Endothelial cell of umbilical vein (primary cell): ENCODE results near the gene SMOC2. TPM values are rescaled to one million over a fixed set of nuclear protein-coding genes. Genes with fewer than 3 reads are reported as not detected.

Experiments
- BruUV-seq: library from RNA; stranded (reverse); fragments of 400-500 nt; replicated peaks from 2 replicates; lab custom pipeline; 2021; lab: Mats Ljungman, UMichigan
- CTCF ChIA-PET: fragments of 300-600, 350-600 bp; sonication (Branson Sonifier 250); formaldehyde crosslinking; loops from one replicate; lab custom pipeline; 2021; ENCODE audit warnings: antibody characterized with exemption, inconsistent platforms; lab: Charles Lee
- POLR2A ChIA-PET: fragments of 300-600, 350-600 bp; sonication (Branson Sonifier 250); formaldehyde crosslinking; loops from one replicate; lab custom pipeline; 2021; ENCODE audit warnings: antibody characterized with exemption, inconsistent platforms; lab: Charles Lee
- DNase-seq: peaks from one replicate; pipeline ENCODE4 v3.0.0-alpha.2; 2011; ENCODE audit warnings: low read depth, low spot score
- FAIRE-seq: peaks from 2 replicates; lab custom pipeline; 2011; peaks lifted over from hg19 to GRCh38; lab: Jason Lieb, UNC
- H2AFZ ChIP-seq: 2 replicates; pipeline ENCODE4 v1.6.0; 2012; ENCODE audit warnings: low read depth, low read length, control low read depth, inconsistent platforms
- H3K27ac ChIP-seq: 2 replicates; pipeline ENCODE4 v1.5.1; 2011; ENCODE audit warnings: low read depth, mild to moderate bottlenecking, control low read depth, low read length, moderate library complexity; ENCODE audit not compliant: insufficient read depth
- H3K27me3 ChIP-seq, 2 experiments: 2 replicates each; pipeline versions ENCODE4 v1.6.0 to v1.6.1; 2011; ENCODE audit warnings: low read length in 2 of 2, mixed read lengths in 1 of 2; ENCODE audit not compliant: control insufficient read depth in 2 of 2, insufficient read depth in 2 of 2
- H3K36me3 ChIP-seq, 2 experiments: 2 replicates in 1 of 2; 3 replicates in 1 of 2; pipeline ENCODE4 v1.5.1; 2011; ENCODE audit warnings: low read length in 2 of 2, mild to moderate bottlenecking in 1 of 2, moderate library complexity in 1 of 2; ENCODE audit not compliant: control insufficient read depth in 2 of 2, insufficient read depth in 2 of 2; ENCODE audit errors: extremely low read depth in 1 of 2
- H3K4me1 ChIP-seq: 3 replicates; pipeline ENCODE4 v1.5.1; 2011; ENCODE audit warnings: mild to moderate bottlenecking, low read length; ENCODE audit not compliant: control insufficient read depth, insufficient read depth; ENCODE audit errors: extremely low read depth
- H3K4me2 ChIP-seq: 2 replicates; pipeline ENCODE4 v1.6.1; 2011; ENCODE audit warnings: low read length, control low read depth, mixed read lengths; ENCODE audit not compliant: insufficient read depth
- H3K4me3 ChIP-seq, 3 experiments: fragments of 200-600 bp in 1 of 3; sonication (generic), shearing (Covaris generic) in 1 of 3; replicated peaks in 1 of 3; 2 replicates each; pipeline ENCODE4 v1.5.1; 2011 to 2016; ENCODE audit warnings: control low read depth in 3 of 3, low read length in 3 of 3, mild to moderate bottlenecking in 2 of 3, inconsistent platforms in 1 of 3, low read depth in 1 of 3, moderate library complexity in 1 of 3; ENCODE audit not compliant: insufficient read depth in 1 of 3
- H3K79me2 ChIP-seq: 2 replicates; pipeline ENCODE4 v1.6.0; 2012; ENCODE audit warnings: low read length, inconsistent platforms; ENCODE audit not compliant: control insufficient read depth, insufficient read depth
- H3K9ac ChIP-seq: replicated peaks from 2 replicates; pipeline ENCODE3; 2011; ENCODE audit warnings: low read length, control low read depth; ENCODE audit not compliant: insufficient read depth; ENCODE audit errors: extremely low read depth
- H3K9me1 ChIP-seq: replicated peaks from 3 replicates; pipeline ENCODE4 v1.6.0; 2011; ENCODE audit warnings: mild to moderate bottlenecking, low read length; ENCODE audit not compliant: control insufficient read depth, insufficient read depth; ENCODE audit errors: extremely low read depth
- H3K9me3 ChIP-seq: replicated peaks from 2 replicates; pipeline ENCODE4 v1.5.1; 2012; ENCODE audit warnings: low read length, inconsistent platforms; ENCODE audit not compliant: control insufficient read depth, insufficient read depth
- H4K20me1 ChIP-seq: replicated peaks from 2 replicates; pipeline ENCODE3; 2011; ENCODE audit warnings: mild to moderate bottlenecking, low read length; ENCODE audit not compliant: control insufficient read depth, insufficient read depth; ENCODE audit errors: extremely low read depth
- EZH2 ChIP-seq: IDR thresholded peaks from 2 replicates; pipeline ENCODE4 v1.6.1; 2012; ENCODE audit warnings: borderline replicate concordance, low read depth, mild to moderate bottlenecking, moderate library complexity, low read length, inconsistent platforms; ENCODE audit not compliant: severe bottlenecking
- FOS ChIP-seq: IDR thresholded peaks from 2 replicates; pipeline ENCODE4 v1.6.1; 2011; ENCODE audit warnings: mild to moderate bottlenecking, low read length, moderate library complexity, borderline replicate concordance; ENCODE audit not compliant: insufficient read depth
- GATA2 ChIP-seq: IDR thresholded peaks from 2 replicates; pipeline ENCODE4 v1.7.0; 2011; ENCODE audit warnings: low read depth, mild to moderate bottlenecking, moderate library complexity, mixed read lengths, low read length; ENCODE audit not compliant: insufficient read length, insufficient read depth
- JUN ChIP-seq: IDR thresholded peaks from 2 replicates; pipeline ENCODE4 v1.6.1; 2011; ENCODE audit warnings: borderline replicate concordance, low read depth; ENCODE audit not compliant: insufficient read length, insufficient read depth
- MYC ChIP-seq: IDR thresholded peaks from one replicate; pipeline ENCODE4 v1.6.1; 2011; ENCODE audit warnings: mild to moderate bottlenecking, low read depth, low read length
- POLR2A ChIP-seq: IDR thresholded peaks from 2 replicates; pipeline ENCODE4 v1.6.1; 2012; ENCODE audit warnings: low read depth, mild to moderate bottlenecking, control low read depth, low read length
- POLR2AphosphoS5 ChIP-seq: IDR thresholded peaks from 2 replicates; pipeline ENCODE4 v1.6.1; 2012; ENCODE audit warnings: low read depth, mild to moderate bottlenecking, control low read depth, low read length, moderate library complexity; ENCODE audit not compliant: insufficient read depth
- dilution Hi-C: fragments of 300-500 bp; cut with MboI; formaldehyde crosslinking; loops from one replicate; pipeline ENCODE4 v1.15.0; 2019; ENCODE audit warnings: low sequenced_read_pairs; ENCODE audit not compliant: extremely low pct_ligation_motif_present
- intact Hi-C: fragments of 100-400 bp; cut with micrococcal nuclease; formaldehyde crosslinking; loops from one replicate; pipeline ENCODE4 v1.10.0; 2022
- polyA plus RNA-seq, 4 experiments: library from polyadenylated mRNA; depleted of rRNA in 3 of 4; stranded (reverse) in 3 of 4; unstranded in 1 of 4; fragments of >200 nt; gene quantifications; 2 replicates each; pipeline versions ENCODE4 v1.2.1 to v1.2.3, GENCODE V29; 2011 to 2012; ENCODE audit warnings: missing spikeins in 1 of 4
- total RNA-seq: library from RNA; stranded (reverse); gene quantifications from 2 replicates; pipeline ENCODE4 v1.2.3, GENCODE V29; 2021
- TF ChIP-seq, protein P1 (sequence below): IDR thresholded peaks from 2 replicates; pipeline ENCODE4 v1.6.1; 2011; ENCODE audit not compliant: insufficient read depth, insufficient read length
- TF ChIP-seq, protein P2 (sequence below), 2 donors: IDR thresholded peaks; 1 replicate in 1 of 2; 2 replicates in 1 of 2; pipeline ENCODE4 v1.5.1; 2011; ENCODE audit warnings: low read length in 2 of 2, mild to moderate bottlenecking in 2 of 2, moderate library complexity in 2 of 2, control low read depth in 1 of 2, inconsistent platforms in 1 of 2, low read depth in 1 of 2; ENCODE audit not compliant: insufficient read depth in 1 of 2; ENCODE audit errors: extremely low read depth in 1 of 2

SMOC2 gene
- total and polyA plus RNA-seq, 2 donors (not counting 3 experiments of a cell fraction or from before 2014, with no cell fraction given): not detected

DNA sequence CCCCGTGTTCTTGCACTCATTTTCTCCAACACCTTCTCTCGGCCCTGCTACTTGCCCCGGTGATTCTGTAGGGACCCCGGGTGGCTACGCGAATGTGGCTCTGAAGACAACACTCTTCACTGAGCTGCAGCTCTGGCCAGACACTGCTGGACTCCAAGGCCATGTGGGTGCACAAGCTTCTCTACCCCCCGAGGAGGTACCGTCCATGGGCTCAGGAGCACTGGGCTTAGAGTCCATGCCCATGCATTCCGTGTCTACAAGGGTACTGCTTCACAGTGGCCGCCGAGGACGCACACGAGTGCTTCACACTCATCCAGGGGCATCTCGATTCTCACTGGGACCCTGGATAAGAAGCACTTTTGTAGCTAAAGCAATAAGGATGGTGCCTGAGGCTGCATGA, 59.5 kb downstream of the SMOC2 start:
- Histone ChIP-seq H3K9me1 (no peaks in the 10 kb centered on the region), H3K4me1 (no peaks in the 10 kb centered on the region), H3K9me3 (no peaks in the 10 kb centered on the region), H3K27me3 (no peaks in the 10 kb centered on the region), H3K79me2 (no peaks in the 10 kb centered on the region), H4K20me1 (no peaks in the 10 kb centered on the region), H3K27ac (no peak overlapping the region), H3K9ac (no peak overlapping the region), H3K4me3 (no peak overlapping the region), H3K36me3 (no peaks in the 10 kb centered on the region), H3K4me2 (no peak overlapping the region), H2AFZ (no peak overlapping the region)
- CTCF ChIA-PET: no interaction called here
- TF ChIP-seq POLR2AphosphoS5 (no peak), POLR2A (no peak), FOS (no peak), JUN (no peak), MYC (no peak), GATA2 (no peak), EZH2 (no peak)
- TF ChIP-seq, protein P1, sequence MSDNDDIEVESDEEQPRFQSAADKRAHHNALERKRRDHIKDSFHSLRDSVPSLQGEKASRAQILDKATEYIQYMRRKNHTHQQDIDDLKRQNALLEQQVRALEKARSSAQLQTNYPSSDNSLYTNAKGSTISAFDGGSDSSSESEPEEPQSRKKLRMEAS: no peak
- TF ChIP-seq, protein P2, sequence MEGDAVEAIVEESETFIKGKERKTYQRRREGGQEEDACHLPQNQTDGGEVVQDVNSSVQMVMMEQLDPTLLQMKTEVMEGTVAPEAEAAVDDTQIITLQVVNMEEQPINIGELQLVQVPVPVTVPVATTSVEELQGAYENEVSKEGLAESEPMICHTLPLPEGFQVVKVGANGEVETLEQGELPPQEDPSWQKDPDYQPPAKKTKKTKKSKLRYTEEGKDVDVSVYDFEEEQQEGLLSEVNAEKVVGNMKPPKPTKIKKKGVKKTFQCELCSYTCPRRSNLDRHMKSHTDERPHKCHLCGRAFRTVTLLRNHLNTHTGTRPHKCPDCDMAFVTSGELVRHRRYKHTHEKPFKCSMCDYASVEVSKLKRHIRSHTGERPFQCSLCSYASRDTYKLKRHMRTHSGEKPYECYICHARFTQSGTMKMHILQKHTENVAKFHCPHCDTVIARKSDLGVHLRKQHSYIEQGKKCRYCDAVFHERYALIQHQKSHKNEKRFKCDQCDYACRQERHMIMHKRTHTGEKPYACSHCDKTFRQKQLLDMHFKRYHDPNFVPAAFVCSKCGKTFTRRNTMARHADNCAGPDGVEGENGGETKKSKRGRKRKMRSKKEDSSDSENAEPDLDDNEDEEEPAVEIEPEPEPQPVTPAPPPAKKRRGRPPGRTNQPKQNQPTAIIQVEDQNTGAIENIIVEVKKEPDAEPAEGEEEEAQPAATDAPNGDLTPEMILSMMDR (IDR thresholded peaks at IDR 0.05; ENCODE audit: extremely low read depth in 1 of 2, insufficient read depth in 1 of 2, low read depth in 1 of 2, low read length in 2 of 2): no peak
- intact Hi-C loops: no loop called here
- no TSS peak for BruUV-seq
- POLR2A ChIA-PET: no interaction called here
- DNase-seq (no peak), FAIRE-seq (no peak)
- dilution Hi-C loops: no loop called here
